HEK293 (cell line): ENCODE measurements around the gene CCNG2.

Experiments used
- CTCF ChIA-PET: fragments of 350-600 bp; formaldehyde crosslinking; extraction: SDS; loops from one replicate; lab custom pipeline; 2021; ENCODE audit warnings: antibody characterized with exemption; lab: Yijun Ruan, JAX
- POLR2A ChIA-PET: fragments of 300-600 bp; formaldehyde crosslinking; extraction: SDS; loops from one replicate; lab custom pipeline; 2020; ENCODE audit warnings: antibody characterized with exemption, inconsistent platforms; lab: Yijun Ruan, JAX
- H3K27ac ChIP-seq: fragments of 200-500 bp; sonication (Bioruptor generic); 2 replicates; pipeline ENCODE4 v1.5.1; 2014; ENCODE audit warnings: low read depth, low read length, control low read depth, inconsistent platforms; ENCODE audit errors: extremely low read depth
- H3K36me3 ChIP-seq, 2 experiments: fragments of 200-500 bp in 1 of 2; sonication (Bioruptor generic) in 1 of 2; 1 replicate in 1 of 2; 2 replicates in 1 of 2; pipeline ENCODE4 v1.5.1; 2014 to 2017; ENCODE audit warnings: inconsistent platforms in 2 of 2, low read length in 2 of 2; ENCODE audit not compliant: control insufficient read depth in 2 of 2, insufficient read depth in 1 of 2
- H3K4me1 ChIP-seq: fragments of 200-500 bp; sonication (Bioruptor generic); 2 replicates; pipeline ENCODE4 v1.5.1; 2014; ENCODE audit warnings: mild to moderate bottlenecking, low read length, inconsistent platforms; ENCODE audit not compliant: control insufficient read depth, insufficient read depth
- H3K4me3 ChIP-seq: 2 replicates; pipeline ENCODE4 v1.5.1; 2011; ENCODE audit warnings: low read depth, mild to moderate bottlenecking, control low read depth, low read length, moderate library complexity
- H3K9me3 ChIP-seq: fragments of 200-500 bp; sonication (Bioruptor generic); 2 replicates; pipeline ENCODE4 v1.5.1; 2014; ENCODE audit warnings: low read depth, low read length, inconsistent platforms; ENCODE audit not compliant: control insufficient read depth, insufficient read depth
- CTCF ChIP-seq: fragments of 450-650 bp; formaldehyde crosslinking; IDR thresholded peaks from 2 replicates; pipeline ENCODE4 v1.5.1; 2016; ENCODE audit warnings: missing biosample characterization, missing genetic modification characterization
- GLIS2 ChIP-seq: fragments of 450-650 bp; formaldehyde crosslinking; IDR thresholded peaks from 2 replicates; pipeline ENCODE4 v1.5.1; 2016; ENCODE audit warnings: missing biosample characterization, missing genetic modification characterization
- HOXC10 ChIP-seq: sonication (generic); formaldehyde crosslinking; IDR thresholded peaks from 2 replicates; pipeline ENCODE4 v1.8.1; 2023; ENCODE audit warnings: mild to moderate bottlenecking, missing genetic modification reagents
- MEIS1 ChIP-seq: sonication (generic); formaldehyde crosslinking; IDR thresholded peaks from 2 replicates; pipeline ENCODE4 v1.8.1; 2022; ENCODE audit warnings: missing genetic modification reagents, mild to moderate bottlenecking, borderline replicate concordance
- OSR2 ChIP-seq: fragments of 450-650 bp; formaldehyde crosslinking; IDR thresholded peaks from 2 replicates; pipeline ENCODE4 v1.5.1; 2016; ENCODE audit warnings: missing biosample characterization, missing genetic modification characterization
- YY1 ChIP-seq: fragments of 450-650 bp; formaldehyde crosslinking; IDR thresholded peaks from 2 replicates; pipeline ENCODE4 v1.5.1; 2018; ENCODE audit warnings: missing biosample characterization, missing genetic modification characterization
- ZFHX2 ChIP-seq: fragments of 450-650 bp; formaldehyde crosslinking; conservative IDR thresholded peaks from 2 replicates; pipeline ENCODE4 v1.5.1; 2016; ENCODE audit warnings: missing biosample characterization, missing genetic modification characterization
- ZNF2 ChIP-seq: fragments of 450-650 bp; formaldehyde crosslinking; IDR thresholded peaks from 2 replicates; pipeline ENCODE4 v1.5.1; 2016; ENCODE audit warnings: missing biosample characterization, missing genetic modification characterization
- ZNF211 ChIP-seq: fragments of 450-650 bp; formaldehyde crosslinking; IDR thresholded peaks from 2 replicates; pipeline ENCODE4 v1.5.1; 2016; ENCODE audit warnings: low read depth, missing biosample characterization, missing genetic modification characterization
- ZNF24 ChIP-seq: fragments of 450-650 bp; formaldehyde crosslinking; IDR thresholded peaks from 2 replicates; pipeline ENCODE4 v1.5.1; 2016; ENCODE audit warnings: missing biosample characterization, missing genetic modification characterization
- ZNF266 ChIP-seq: fragments of 450-650 bp; formaldehyde crosslinking; IDR thresholded peaks from 2 replicates; pipeline ENCODE4 v1.5.1; 2016; ENCODE audit warnings: missing biosample characterization, missing genetic modification characterization, low read depth
- ZNF335 ChIP-seq: fragments of 450-650 bp; formaldehyde crosslinking; conservative IDR thresholded peaks from 2 replicates; pipeline ENCODE4 v1.5.1; 2016; ENCODE audit warnings: missing biosample characterization, missing genetic modification characterization
- ZNF521 ChIP-seq: fragments of 450-650 bp; formaldehyde crosslinking; IDR thresholded peaks from 2 replicates; pipeline ENCODE4 v1.5.1; 2017; ENCODE audit warnings: missing biosample characterization, mild to moderate bottlenecking, missing genetic modification characterization
- ZNF548 ChIP-seq: fragments of 450-650 bp; formaldehyde crosslinking; IDR thresholded peaks from 2 replicates; pipeline ENCODE4 v1.5.1; 2016; ENCODE audit warnings: missing biosample characterization, missing genetic modification characterization
- ZNF555 ChIP-seq: fragments of 450-650 bp; formaldehyde crosslinking; conservative IDR thresholded peaks from 2 replicates; pipeline ENCODE4 v1.5.1; 2017; ENCODE audit warnings: missing biosample characterization, mild to moderate bottlenecking, missing genetic modification characterization, inconsistent platforms
- ZNF558 ChIP-seq: fragments of 450-650 bp; formaldehyde crosslinking; IDR thresholded peaks from 2 replicates; pipeline ENCODE4 v1.5.1; 2016; ENCODE audit warnings: missing biosample characterization, missing genetic modification characterization
- ZNF654 ChIP-seq: fragments of 450-650 bp; formaldehyde crosslinking; IDR thresholded peaks from 2 replicates; pipeline ENCODE4 v1.5.1; 2016; ENCODE audit warnings: low read depth, missing biosample characterization, missing genetic modification characterization
- ZNF837 ChIP-seq: fragments of 450-650 bp; formaldehyde crosslinking; IDR thresholded peaks from 2 replicates; pipeline ENCODE4 v1.5.1; 2016; ENCODE audit warnings: missing biosample characterization, missing genetic modification characterization
- TF ChIP-seq, protein P1 (sequence below): fragments of 450-650 bp; formaldehyde crosslinking; IDR thresholded peaks from 2 replicates; pipeline ENCODE4 v1.5.0; 2017; ENCODE audit warnings: missing biosample characterization, missing genetic modification characterization, borderline replicate concordance
- TF ChIP-seq, protein P2 (sequence below): fragments of 450-650 bp; formaldehyde crosslinking; IDR thresholded peaks from 2 replicates; pipeline ENCODE4 v1.5.1; 2017; ENCODE audit warnings: missing biosample characterization, missing genetic modification characterization
- TF ChIP-seq, protein P3 (sequence below): fragments of 450-650 bp; formaldehyde crosslinking; IDR thresholded peaks from 2 replicates; pipeline ENCODE4; 2016; ENCODE audit warnings: missing biosample characterization, missing genetic modification characterization
- TF ChIP-seq, protein P4 (sequence below): fragments of 450-650 bp; formaldehyde crosslinking; conservative IDR thresholded peaks from 2 replicates; pipeline ENCODE4 v1.5.1; 2016; ENCODE audit warnings: low read depth, missing biosample characterization, missing genetic modification characterization

The CCNG2 gene

GRCh38 chr4:77203380-77204197, 46.6 kb downstream of the CCNG2 start:
- Histone ChIP-seq H3K4me1 (no peaks in the 10 kb centered on the region), H3K36me3 (no peaks in the 10 kb centered on the region), H3K27ac (no peak overlapping the region), H3K9me3 (no peaks in the 10 kb centered on the region), H3K4me3 (no peak overlapping the region)
- TF ChIP-seq ZFHX2 (tag by site-specific recombination) (no peak), ZNF335 (tag by site-specific recombination) (no peak), CTCF (tag by site-specific recombination) (0 out of 2 replicates have a peak, but pooled peaks have one; percentile 22), ZNF548 (tag by site-specific recombination) (no peak), ZNF521 (tag by site-specific recombination) (no peak), ZNF2 (0 out of 2 replicates have a peak, but pooled peaks have one; percentile 31), ZNF654 (tag by site-specific recombination) (peak; percentile 80), YY1 (tag by site-specific recombination) (no peak), ZNF555 (tag by site-specific recombination) (no peak), OSR2 (tag by site-specific recombination) (no peak)
- TF ChIP-seq, protein P1, sequence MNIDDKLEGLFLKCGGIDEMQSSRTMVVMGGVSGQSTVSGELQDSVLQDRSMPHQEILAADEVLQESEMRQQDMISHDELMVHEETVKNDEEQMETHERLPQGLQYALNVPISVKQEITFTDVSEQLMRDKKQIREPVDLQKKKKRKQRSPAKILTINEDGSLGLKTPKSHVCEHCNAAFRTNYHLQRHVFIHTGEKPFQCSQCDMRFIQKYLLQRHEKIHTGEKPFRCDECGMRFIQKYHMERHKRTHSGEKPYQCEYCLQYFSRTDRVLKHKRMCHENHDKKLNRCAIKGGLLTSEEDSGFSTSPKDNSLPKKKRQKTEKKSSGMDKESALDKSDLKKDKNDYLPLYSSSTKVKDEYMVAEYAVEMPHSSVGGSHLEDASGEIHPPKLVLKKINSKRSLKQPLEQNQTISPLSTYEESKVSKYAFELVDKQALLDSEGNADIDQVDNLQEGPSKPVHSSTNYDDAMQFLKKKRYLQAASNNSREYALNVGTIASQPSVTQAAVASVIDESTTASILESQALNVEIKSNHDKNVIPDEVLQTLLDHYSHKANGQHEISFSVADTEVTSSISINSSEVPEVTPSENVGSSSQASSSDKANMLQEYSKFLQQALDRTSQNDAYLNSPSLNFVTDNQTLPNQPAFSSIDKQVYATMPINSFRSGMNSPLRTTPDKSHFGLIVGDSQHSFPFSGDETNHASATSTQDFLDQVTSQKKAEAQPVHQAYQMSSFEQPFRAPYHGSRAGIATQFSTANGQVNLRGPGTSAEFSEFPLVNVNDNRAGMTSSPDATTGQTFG: no peak
- TF ChIP-seq, protein P2, sequence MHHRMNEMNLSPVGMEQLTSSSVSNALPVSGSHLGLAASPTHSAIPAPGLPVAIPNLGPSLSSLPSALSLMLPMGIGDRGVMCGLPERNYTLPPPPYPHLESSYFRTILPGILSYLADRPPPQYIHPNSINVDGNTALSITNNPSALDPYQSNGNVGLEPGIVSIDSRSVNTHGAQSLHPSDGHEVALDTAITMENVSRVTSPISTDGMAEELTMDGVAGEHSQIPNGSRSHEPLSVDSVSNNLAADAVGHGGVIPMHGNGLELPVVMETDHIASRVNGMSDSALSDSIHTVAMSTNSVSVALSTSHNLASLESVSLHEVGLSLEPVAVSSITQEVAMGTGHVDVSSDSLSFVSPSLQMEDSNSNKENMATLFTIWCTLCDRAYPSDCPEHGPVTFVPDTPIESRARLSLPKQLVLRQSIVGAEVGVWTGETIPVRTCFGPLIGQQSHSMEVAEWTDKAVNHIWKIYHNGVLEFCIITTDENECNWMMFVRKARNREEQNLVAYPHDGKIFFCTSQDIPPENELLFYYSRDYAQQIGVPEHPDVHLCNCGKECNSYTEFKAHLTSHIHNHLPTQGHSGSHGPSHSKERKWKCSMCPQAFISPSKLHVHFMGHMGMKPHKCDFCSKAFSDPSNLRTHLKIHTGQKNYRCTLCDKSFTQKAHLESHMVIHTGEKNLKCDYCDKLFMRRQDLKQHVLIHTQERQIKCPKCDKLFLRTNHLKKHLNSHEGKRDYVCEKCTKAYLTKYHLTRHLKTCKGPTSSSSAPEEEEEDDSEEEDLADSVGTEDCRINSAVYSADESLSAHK (tag by site-specific recombination): no peak
- ChIA-PET CTCF (interaction anchor here (0.5 to 5.8 kb wide), 44 partner anchors 9 to 794 kb away, joined by 3 to 66 read pairs (median 4); no protein-coding TSS in a partner anchor), POLR2A (interaction anchor here (1.3 kb wide), 1 partner anchor 47 kb away, joined by 5 read pairs; the partner anchor contains the start of gene CCNG2)

- POLR2A ChIA-PET: no interaction called here
- Histone ChIP-seq H3K27ac (no peak overlapping the region), H3K4me1 (no peaks in the 10 kb centered on the region), H3K9me3 (no peaks in the 10 kb centered on the region), H3K4me3 (no peak overlapping the region), H3K36me3 (no peaks in the 10 kb centered on the region)
- CTCF ChIA-PET: interaction anchor here (0.8 to 5.8 kb wide), 14 partner anchors 8 to 455 kb away, joined by 3 to 66 read pairs (median 7); no protein-coding TSS in a partner anchor
- TF ChIP-seq, protein P3, sequence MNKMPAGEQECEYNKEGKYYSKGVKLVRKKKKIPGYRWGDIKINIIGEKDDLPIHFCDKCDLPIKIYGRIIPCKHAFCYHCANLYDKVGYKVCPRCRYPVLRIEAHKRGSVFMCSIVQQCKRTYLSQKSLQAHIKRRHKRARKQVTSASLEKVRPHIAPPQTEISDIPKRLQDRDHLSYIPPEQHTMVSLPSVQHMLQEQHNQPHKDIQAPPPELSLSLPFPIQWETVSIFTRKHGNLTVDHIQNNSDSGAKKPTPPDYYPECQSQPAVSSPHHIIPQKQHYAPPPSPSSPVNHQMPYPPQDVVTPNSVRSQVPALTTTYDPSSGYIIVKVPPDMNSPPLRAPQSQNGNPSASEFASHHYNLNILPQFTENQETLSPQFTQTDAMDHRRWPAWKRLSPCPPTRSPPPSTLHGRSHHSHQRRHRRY (tag by site-specific recombination): no peak
- TF ChIP-seq HOXC10 (CRISPR knock-in tag): no peak
- TF ChIP-seq ZNF335 (tag by site-specific recombination): no peak
- no peak for TF ChIP-seq ZNF211 (tag by site-specific recombination)
- no peak for TF ChIP-seq ZNF837 (tag by site-specific recombination)
- no peak for TF ChIP-seq ZNF548 (tag by site-specific recombination)
- no peak for TF ChIP-seq GLIS2
- TF ChIP-seq ZNF558 (tag by site-specific recombination): no peak
- no peak for TF ChIP-seq ZNF266 (tag by site-specific recombination)
- TF ChIP-seq MEIS1 (CRISPR knock-in tag): no peak
- TF ChIP-seq ZNF24 (tag by site-specific recombination): no peak
- TF ChIP-seq, protein P4, sequence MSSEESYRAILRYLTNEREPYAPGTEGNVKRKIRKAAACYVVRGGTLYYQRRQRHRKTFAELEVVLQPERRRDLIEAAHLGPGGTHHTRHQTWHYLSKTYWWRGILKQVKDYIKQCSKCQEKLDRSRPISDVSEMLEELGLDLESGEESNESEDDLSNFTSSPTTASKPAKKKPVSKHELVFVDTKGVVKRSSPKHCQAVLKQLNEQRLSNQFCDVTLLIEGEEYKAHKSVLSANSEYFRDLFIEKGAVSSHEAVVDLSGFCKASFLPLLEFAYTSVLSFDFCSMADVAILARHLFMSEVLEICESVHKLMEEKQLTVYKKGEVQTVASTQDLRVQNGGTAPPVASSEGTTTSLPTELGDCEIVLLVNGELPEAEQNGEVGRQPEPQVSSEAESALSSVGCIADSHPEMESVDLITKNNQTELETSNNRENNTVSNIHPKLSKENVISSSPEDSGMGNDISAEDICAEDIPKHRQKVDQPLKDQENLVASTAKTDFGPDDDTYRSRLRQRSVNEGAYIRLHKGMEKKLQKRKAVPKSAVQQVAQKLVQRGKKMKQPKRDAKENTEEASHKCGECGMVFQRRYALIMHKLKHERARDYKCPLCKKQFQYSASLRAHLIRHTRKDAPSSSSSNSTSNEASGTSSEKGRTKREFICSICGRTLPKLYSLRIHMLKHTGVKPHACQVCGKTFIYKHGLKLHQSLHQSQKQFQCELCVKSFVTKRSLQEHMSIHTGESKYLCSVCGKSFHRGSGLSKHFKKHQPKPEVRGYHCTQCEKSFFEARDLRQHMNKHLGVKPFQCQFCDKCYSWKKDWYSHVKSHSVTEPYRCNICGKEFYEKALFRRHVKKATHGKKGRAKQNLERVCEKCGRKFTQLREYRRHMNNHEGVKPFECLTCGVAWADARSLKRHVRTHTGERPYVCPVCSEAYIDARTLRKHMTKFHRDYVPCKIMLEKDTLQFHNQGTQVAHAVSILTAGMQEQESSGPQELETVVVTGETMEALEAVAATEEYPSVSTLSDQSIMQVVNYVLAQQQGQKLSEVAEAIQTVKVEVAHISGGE: no peak
Observed at GRCh38 chr4:77204621-77205020, 47.6 kb downstream of the CCNG2 start.
